HG03095 (cell line): Measurements from ENCODE around the gene FAM200B.

ENCODE experiments used
- ATAC-seq: cut with Tn5 transposase; IDR thresholded peaks from one replicate; pipeline ENCODE4 v1.9.1; 2021; ENCODE audit warnings: moderate library complexity; ENCODE audit not compliant: unreplicated experiment

FAM200B gene

DNA sequence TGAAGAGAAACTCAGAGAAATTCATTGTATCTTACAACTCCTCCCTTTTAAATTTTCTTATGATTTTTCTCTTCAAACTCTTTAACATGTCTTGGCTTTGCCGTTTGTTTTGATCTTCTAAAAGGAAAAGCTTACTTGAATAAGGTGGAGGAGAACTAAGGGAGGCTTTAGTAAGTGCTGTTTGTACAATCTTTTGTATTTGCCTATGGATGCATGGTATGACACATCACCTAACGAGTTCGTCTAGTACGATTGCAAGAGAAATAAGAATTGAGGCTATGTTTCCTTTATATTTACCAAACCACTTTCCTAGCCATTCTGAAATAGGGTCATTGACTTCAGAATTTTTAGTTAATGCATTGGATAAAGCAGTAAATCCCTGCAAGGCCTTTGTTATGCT lies 12.8 kb downstream of the FAM200B start:
- ATAC-seq, result no peak

- ATAC-seq, result no peak
These were observed 13.6 kb downstream of the FAM200B start for GRCh38 chr4:15695240-15695699.

DNA sequence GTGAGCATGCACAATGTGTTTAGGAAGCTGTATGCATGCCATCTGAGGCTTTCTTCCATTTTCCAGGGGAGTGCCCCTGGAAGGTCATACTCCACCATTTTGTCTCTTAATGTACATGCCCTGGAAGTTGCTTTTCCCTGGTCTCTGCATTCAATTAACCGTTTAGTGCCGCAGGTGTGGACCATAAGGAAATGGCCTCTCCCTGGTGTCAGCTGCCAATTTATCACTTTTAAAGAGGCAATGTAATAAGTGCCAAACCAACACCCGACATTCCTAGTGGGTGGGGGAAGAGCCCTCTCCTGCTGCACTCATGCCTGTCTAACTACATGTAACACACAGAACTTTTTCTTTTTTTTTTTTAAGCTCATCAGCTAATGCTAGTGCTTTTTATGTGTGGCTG lies 14.1 kb downstream of the FAM200B start:
- ATAC-seq, result no peak

- no peak for ATAC-seq
These were observed 15.2 kb downstream of the FAM200B start for GRCh38 chr4:15696866-15697265.

DNA sequence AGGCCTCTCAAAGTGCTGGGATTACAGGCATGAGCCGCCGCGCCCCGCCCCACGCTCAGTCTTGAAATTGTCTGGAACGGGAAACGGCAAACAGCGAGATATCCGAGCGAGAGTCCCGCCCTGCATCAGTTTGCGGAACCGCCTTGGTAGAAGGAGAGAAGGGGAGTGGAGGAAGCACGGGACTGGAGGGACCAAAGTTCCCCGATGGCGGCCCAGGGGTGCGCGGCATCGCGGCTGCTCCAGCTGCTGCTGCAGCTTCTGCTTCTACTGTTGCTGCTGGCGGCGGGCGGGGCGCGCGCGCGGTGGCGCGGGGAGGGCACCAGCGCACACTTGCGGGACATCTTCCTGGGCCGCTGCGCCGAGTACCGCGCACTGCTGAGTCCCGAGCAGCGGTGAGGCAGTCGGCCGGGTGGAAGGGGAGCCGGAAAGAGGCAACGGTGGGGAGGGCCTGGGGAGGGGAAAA lies 21.3 kb downstream of the FAM200B start, which contains the start of gene BST1:
Gene BST1, plus strand, starts transcription at position 125 of the 463 bp plus-strand sequence. Its CDS starts 80 bp downstream, at position 205.
- ATAC-seq, result no peak

DNA sequence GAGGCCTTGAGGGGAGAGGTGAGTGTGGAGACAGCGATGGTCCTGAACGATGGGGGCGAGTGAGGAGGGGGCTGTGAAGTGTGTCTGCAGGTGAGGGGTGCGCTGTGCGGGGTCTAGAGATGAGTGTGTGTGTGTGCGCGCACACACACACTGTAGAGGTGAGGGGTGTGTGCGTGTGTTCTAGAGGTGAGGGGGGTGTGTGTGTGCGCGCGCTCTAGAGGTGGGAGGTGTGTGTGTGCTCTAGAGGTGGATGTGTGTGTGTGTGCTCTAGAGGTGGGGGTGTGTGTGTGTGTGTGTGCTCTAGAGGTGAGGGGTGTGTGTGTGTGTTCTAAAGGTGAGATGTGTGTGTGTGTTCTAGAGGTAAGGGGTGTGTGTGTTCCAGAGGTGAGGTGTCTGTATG lies 21.8 kb downstream of the FAM200B start:
- no peak for ATAC-seq

DNA sequence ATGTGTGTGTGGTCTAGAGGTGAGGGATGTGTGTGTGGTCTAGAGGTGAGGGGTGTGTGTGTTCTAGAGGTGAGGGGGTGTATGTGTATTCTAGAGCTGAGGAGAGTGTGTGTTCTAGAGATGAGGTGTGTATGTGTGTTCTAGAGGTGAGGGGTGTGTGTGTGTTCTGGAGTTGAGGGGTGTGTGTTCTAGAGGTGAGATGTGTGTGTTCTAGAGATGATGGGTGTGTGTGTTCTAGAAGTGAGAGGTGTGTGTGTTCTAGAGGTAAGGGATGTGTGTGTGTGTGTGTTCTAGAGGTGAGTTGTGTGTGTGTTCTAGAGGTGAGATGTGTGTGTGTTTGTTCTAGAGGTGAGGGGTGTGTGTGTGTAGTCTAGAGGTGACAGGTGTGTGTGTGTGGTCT lies 22.5 kb downstream of the FAM200B start:
- no peak for ATAC-seq

GRCh38 chr4:15706646-15707362 lies 25.2 kb downstream of the FAM200B start:
- no peak for ATAC-seq

- no peak for ATAC-seq
These were observed 25.7 kb downstream of the FAM200B start for GRCh38 chr4:15707363-15707715.

GRCh38 chr4:15711762-15712161 lies 30.1 kb downstream of the FAM200B start:
- no peak for ATAC-seq

GRCh38 chr4:15712214-15712613 lies 30.6 kb downstream of the FAM200B start:
- no peak for ATAC-seq

DNA sequence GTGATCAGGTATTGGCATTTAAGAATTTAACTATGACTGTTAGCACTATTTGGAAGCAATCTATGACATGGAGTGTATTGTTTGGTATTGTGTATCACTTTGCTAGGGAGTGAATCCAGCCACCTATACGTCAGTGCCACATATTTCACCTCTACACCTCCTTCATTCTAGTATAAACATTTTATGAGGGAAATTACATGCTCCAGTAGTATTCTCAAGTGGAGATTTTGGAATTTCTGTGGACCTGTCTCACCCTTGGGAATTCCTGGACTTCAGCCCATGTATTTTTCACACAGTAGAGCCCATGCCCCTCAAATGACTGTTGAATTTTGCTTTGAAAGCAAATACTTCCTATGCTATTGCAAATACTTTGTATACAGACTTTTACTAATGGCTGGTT lies 32.5 kb downstream of the FAM200B start:
- no peak for ATAC-seq

DNA sequence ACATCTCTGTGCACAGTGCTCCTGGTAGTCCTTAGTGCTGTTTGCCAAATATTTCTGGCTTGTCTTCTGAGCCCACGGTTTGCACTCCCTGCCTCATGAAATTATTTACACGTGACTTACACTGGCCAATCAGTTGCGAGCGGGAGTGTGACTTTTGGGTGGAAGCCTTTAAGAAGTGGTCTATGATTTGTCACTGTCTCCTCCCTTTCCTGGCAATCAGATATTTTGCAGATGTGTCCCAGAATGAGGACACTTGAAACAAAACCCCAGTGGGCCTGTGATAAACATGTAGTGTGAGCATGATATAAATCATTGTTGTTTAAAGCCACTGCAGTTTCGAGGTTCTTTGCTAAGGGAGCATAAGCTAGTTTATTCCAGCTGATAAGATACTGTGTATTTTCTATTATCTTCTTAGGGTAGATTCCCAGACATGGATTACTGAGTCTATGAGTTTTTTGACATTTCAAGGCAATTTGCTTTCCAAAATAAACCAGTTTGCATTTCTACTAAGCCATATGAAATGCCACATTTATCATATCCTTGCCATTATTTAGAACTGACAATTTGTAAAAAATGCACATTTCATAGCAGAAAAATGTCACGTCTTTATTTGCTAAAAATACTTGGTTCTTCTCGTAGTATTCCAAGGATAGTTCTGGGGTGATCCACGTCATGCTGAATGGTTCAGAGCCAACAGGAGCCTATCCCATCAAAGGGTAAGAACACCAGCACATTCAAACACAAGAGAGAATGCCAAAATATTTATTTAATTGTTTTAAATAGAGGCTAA lies 33.2 kb downstream of the FAM200B start:
- no peak for ATAC-seq

- ATAC-seq, result no peak
These were observed 34.5 kb downstream of the FAM200B start for GRCh38 chr4:15716115-15716514.

DNA sequence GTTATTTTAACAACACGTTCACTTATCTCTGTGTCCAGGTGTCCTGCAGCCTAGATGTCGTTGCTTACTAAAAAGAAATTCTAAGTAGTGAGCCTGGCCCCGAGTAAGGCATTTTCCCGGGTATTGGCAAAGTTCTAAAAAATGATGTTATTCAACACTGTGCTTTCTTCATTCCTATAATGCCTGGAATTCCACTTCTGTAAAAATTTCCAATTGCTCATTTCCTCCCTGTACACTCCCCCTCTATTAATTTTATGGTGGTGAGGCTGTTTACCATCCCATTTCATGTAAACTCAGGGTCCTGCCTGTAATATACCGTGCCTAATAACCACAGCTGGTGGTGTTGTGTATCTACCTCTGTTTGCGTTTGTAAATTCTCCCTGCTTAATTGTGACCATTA lies 35.5 kb downstream of the FAM200B start:
- no peak for ATAC-seq

DNA sequence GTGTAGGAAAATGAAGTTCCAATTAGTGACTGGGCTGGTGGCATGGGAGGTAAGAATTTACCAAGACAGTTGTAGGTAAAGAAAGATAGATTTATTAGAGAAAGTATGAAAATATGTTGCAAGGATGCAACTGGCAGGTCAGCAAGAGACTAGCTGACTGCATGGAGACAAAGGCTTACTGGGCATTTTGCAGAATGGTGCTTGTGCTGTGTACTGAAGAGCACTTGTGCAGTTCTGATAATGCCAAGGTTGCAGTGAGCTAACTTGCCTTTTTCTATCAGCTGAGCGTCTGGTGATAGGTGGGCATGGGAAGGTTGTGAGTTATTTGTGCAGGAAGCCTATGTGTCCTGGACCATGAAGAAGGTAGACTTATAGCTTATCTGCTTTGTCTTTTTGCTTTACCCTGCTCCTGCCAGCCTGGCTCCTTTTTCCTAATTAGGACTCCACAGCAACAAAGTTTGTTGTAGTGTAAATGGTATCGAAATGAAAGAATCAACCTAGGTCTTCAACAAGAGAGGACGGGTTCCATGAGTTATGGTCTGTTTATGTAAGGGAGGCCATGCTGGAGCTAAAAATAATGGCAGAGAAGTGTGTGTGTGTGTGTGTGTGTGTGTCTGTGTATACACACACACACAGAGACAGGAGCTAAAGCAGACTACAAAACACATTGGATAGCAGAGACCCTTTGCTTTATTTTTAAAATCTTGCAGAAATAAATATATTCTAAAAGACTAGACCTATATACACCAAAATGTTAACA lies 36.2 kb downstream of the FAM200B start:
- ATAC-seq, result no peak

DNA sequence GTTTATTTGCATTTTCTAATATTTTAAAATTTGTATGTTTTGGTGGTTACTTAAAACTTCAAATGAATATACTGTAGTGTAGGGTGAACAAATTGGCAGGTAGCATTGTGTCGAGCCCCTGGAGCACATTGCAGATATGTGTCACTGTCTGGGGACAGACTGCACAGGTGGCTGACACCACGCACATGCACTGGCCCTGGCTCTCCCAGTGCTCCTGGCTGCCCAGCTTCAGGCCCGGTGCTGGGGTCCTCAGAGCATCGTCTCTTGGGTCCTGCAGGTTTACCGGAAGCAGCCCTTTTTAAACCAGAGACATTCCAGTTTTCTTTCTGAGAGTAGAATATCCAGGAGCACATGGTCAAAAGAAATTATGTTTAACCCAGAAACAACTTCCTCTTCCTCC lies 36.8 kb downstream of the FAM200B start:
- no peak for ATAC-seq

DNA sequence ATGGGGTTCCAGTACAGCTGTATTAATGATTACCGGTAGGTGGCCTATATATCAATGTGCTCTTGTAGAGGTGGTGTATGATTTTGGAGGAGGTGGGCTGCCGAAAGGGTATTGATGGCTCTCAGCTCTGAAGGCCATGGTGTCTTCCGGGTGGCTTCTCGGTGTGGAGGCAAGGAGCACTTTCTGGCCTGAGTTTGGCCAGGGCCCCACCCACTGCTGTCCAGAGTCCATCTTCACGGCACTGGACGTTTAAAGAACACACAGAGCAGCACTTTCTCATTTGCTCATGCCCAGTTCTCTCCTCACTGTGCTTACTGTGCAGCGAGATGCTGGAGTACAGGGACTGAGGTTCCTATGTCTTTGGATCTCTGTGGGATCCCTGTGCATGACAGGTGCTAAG lies 37.3 kb downstream of the FAM200B start:
- ATAC-seq, result no peak

DNA sequence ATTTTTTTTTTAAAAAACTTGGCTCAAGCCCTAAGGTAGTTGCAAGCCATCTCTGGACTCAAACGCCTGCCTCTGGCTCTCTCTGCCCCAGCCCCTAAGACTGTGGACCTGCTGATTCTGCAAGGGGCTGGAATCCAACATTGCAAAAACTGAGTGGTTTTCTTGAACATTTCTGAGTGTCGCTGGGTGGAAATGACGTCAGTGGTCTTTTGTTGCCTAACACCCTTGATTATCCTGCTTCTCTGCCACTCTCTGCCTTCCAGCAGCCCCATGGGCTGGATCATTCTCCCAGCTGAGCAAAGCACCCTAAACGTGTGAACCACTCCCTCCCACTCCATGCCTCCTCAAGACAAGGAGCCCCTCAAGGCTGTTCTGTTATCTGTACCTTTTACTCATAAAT lies 37.9 kb downstream of the FAM200B start:
- ATAC-seq, result no peak

DNA sequence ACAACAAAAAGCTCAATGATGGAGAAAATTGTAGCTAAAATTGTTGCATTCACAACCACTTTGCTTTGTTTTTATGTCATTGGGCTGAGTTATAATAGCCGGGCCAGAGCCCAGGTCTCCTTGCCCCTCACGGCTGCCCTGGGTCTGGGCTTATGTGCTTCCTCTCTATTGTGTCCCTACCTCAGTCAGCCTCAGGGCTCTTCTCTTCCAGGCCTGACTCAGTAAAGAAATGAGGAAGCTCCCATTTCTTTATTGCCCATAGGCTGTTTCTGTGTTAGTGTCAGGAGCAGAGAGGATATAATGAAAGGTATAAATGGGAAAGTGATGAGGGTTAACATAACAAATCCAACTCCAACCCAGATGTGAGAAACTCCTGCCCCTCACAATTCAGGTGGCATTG lies 39.2 kb downstream of the FAM200B start:
- ATAC-seq, result no peak

- no peak for ATAC-seq
These were observed 44.0 kb downstream of the FAM200B start for GRCh38 chr4:15725608-15726007.
